SIG-M5 treated with dmso at 0.1 percent for 504 hours (cell line): ENCODE measurements around the gene RAB27B.
"Not testable (repeated sequence)": the region's sequence is repeated elsewhere in the genome, so short reads cannot be mapped to it uniquely, and the experiment has no call there.

Experiments
- DNase-seq: peaks from one replicate; lab custom pipeline; 2025; ENCODE audit not compliant: unreplicated experiment; lab: John Stamatoyannopoulos, UW

Gene RAB27B

DNA sequence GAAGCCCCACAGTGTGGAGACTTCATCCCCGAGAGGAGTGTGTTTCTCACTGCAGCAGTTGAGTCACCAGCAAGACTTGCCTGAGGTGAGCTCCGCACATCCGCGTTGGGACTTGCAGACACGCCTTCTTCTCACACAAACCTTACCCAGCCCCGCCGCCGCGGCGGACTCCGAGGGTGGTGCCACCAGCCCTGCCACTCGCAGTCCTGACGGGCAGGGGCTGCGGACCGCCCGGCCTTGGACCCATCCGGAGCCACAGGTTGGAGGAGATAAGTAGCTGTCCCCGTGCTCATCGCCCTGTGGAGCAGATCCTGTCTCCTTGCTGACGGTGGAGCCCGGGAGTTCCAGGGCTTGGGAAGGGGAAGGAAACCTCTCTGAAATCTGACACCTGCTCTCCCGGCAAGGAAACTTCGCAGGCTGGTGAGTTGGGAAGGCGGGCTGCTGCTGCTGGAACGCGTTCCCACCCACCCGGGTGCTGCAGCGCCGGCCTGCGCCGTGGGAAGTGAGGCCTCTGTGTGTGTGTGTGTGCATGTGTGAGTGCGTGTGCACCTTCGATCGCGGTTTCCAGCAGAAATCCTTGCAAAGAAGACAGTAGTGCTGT lies at the start of gene RAB27B:
TSS of gene RAB27B (plus strand) at position 197 of the 601 bp plus-strand sequence. CDS start 49,109 bp downstream, outside the sequence.
- DNase-seq = peak; percentile 22

DNA sequence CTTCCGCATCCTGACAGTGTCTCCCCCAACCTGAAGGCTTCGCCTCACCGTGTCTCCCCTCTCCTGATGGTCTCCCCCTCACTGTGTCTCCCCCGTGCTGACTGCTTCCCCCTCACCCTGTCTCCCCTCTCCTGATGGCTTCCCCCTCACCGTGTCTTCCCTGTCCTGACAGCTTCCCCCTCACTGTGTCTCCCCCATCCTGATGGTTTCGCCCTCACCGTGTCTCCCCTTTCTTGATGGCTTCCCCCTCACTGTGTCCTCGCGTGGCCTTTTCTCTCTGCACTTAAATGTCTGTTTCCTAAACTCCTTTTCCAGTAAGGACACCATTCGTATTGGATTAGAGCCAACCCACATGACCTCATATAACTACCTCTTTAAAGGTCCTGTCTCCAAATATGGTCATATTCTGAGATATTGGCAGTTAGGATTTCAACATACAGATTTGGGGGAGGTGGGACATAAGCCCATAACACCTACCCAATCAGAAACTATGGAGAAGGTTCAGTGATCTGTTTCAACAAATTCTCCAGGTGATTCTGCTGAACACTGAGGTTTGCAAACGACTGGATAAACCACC lies 47.9 kb upstream of the RAB27B start:
- no peak for DNase-seq

GRCh38 chr18:54780970-54781369 lies 47.3 kb upstream of the RAB27B start:
- DNase-seq = no peak

DNA sequence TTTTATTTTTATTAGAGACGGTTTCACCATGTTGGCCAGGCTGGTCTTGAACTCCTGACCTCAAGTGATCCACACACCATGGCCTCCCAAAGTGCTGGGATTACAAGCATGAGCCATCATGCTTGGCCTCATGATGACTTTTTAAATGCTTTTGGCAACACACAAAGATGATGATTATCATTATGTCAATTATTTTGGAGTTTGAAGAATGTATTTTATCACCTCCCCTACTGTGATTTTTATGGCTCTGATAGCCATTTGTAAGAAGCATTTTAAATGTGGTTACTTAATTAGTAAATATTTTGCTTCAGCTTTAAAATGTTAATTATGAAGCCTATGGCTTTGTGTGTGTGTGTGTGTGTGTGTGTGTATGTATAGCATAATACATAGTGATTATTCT lies 45.1 kb upstream of the RAB27B start:
- no peak for DNase-seq

DNA sequence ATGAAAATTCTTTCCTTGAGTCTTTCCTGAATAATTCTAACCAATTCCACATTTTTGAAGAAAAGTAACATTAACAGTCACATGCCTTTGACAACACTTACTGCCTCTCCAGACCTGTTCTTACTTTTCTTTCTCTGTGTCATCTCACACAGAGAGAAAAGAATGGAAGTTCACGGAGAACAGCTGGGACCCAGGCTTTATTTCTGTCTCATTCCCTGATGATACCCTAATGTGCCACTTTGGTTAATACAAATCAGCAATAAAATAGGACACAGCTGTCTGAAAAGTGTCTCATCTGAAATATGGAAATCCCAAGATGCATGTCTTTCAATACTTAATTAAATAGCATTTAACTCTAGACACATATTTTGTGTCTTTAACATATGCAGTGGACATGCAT lies 42.1 kb upstream of the RAB27B start:
- DNase-seq = no peak

DNA sequence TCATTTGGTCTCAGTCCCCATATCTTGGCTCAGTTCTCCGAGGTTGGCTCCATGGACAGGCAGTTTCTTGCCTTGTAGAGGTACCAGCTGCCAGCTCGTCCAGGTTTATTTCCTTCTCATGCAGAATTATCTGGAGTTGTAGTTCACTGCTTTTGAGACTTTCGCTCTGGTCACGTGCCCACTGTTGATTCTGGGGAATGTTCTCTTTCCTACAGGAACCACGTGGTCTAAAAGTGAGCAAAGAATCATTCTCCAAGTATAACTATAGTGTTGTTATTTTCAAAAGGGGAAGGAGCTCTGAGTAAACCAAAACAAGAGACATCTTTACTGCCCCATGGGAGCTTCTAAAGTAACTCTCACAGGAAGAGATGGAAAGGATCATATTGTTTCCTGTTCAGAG lies 41.2 kb upstream of the RAB27B start:
- no peak for DNase-seq

DNA sequence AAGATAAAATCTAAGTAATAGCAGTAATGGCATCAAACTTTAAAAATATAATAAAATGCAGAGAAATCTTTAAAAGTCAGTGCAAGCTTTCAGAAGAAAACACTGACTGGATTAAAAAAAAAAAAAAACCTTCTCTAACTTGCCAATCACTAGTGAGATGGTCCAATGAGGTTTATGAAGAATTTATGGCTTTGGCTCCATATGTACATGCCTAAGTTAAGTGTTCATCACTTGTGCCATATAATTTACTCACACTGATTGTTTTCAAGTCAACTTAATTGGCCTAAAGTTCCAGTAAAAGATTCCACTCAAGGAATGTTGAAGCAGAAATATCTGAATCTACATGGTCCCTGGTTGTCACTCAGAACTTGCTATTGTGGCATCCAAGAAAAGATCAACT lies 40.7 kb upstream of the RAB27B start:
- no peak for DNase-seq

GRCh38 chr18:54790109-54790508 lies 38.2 kb upstream of the RAB27B start:
- no peak for DNase-seq

DNA sequence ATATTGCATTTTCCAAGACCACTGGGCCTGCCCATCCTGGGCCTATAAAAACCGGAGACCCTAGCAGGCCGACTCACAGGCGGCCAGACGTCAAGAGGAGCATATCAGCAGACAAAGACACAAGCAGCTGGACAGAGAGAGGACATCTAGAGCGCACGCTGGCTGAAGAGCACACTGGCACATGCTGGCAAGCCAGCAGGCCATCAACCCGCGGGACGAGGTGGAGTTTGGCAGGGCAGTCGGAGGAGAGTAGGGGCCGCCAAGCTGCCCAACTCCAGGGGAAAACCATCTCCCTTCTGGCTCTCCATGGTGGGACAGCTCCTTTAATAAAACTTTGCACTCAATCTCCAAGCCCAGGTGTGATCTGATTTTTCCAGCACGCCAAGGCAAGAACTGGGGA lies 36.6 kb upstream of the RAB27B start:
- DNase-seq = no peak

- DNase-seq = no peak
Observed at GRCh38 chr18:54792079-54792478, 36.2 kb upstream of the RAB27B start.

GRCh38 chr18:54794823-54795222 lies 33.5 kb upstream of the RAB27B start:
- DNase-seq = no peak

DNA sequence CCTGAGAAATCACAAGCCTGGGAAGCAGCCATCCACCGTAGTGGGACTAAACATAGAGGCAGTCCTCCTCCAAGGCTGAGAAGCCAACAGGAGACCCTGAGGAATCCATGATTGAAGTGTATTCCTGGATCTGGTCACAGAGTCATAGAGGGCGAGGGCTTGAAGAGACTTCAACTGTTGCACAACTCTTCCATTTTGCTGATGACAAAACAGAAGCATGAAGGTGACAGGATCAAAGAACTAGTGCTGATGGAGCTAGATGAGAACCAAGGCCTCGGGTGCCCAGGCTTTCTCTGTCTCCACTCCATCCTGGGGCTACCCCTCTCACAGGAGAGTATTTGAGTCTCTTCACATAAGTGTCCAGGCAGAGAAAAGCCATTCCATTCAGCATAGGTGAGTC lies 30.1 kb upstream of the RAB27B start:
- no peak for DNase-seq

DNA sequence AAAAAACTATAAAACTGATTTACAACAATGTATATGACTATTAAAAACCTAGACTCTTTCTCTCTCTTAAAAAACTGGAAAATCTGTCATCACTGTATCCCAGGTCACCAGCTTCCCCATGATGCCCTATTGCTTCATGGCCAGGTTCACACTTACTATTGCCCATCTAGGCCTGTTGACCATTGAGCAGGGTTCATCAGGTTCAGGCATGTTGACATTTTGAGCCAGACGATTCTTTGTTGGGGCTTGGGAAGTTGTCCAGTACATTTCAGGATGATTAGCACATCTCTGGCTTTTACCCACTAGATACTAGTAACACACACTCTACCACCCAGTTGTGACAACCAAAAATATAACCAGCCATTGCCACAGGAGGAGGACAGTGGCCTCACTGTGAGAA lies 26.9 kb upstream of the RAB27B start:
- no peak for DNase-seq

DNA sequence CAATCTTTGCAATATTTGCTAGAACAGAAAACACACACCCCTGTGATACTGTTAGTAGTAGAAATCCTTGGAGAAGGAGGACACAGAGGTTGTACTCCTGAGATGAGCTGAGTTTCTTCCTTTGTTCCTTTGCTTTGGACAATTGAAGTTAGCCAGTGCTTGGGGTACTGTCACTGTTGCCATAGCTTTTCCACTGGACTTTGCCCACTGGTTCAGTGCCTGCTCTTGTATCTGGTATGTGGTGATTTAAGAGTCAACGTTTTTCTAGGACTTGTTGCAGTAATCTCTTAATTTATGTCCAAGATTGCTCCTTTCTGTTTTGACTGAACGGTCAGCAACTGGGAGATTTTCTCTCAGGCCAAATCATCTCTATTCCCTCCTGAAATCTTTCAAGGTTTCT lies 26.1 kb upstream of the RAB27B start:
- no peak for DNase-seq

DNA sequence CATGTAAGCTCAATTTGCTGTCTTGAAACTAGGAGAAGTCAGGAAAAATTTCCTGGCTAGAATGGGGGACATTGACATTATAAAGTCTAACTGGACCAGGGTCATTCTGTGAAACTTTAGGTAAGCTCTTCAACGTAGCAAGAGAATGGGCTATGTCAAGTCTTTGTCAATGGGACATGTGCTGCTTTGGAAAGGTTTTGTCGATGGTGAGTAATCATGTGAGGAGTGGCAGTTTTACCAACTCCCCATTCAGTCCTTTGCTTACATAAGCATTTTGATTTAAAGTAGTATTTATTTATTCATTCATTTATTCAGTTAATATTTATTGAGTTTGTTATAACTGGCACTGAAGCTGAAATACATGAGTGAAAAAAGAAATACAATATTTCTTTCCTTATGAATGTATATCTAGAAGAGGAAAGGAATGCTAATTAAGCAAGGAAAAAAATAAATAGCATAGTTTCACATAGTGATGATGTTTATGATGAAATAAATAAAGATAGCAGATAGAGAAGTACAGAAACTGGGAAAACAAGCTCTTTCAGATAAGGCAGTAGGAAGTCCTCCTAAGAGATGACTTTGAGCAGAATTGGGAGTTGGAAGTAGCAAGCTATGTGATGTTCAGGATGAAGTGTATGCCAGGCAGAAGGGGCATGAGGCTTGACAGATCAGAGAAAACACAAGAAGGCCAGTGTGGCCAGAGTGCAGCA lies 25.4 kb upstream of the RAB27B start:
- DNase-seq = no peak

DNA sequence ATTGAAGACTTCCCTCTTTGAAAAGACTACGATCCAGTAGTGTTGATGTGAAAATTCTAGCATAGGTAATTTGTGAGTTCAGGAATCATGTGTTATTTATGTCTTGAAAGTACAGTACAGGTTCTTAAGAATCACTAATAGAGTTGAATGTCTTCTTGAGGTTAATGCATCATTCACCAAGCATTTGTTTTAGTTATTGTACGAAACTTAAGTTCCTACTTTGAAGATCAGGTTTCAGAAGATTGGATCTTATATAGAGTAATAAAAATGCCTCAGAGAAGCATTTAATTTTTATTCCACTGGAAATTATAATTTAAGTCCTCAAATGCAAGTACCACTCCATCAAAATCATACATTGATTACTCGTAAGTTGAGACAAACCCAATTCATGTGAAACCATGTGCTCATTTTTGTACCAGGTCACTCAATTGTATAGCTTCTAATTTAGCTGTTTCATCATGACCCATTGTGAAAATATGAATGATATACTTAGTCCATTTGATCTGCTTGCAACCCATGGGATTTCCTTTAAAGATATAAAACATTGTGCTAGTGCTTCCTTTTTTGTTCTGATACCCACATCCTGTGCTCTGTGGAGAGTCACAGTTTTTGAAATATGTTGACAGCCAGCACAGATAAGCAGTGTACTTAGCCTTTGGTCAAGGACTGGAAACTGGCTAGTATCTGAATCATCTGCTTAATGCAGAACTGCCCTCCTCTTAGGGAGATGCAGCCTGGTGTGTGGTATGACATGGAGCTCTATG lies 22.5 kb upstream of the RAB27B start:
- DNase-seq = no peak

- DNase-seq = no peak
Observed at GRCh38 chr18:54806526-54806925, 21.8 kb upstream of the RAB27B start.

- DNase-seq = no peak
Observed at GRCh38 chr18:54807303-54807702, 21.0 kb upstream of the RAB27B start.

DNA sequence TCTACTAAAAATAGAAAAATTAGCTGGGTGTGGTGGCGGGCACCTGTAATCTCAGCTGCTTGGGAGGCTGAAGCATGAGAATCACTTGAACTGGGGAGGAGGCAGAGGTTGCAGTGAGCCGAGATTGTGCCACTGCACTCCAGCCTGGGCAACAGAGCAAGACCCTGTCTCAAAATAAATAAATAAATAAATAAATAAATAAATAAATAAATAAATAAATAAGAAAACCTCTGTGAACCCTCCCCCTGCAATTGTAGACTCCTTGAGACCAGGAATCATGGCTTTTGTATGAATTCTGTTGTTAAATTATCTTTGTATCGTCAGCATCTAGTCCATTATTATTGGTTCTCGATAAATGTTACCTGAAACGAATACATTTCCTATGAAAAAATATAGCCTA lies 17.6 kb upstream of the RAB27B start:
- not testable (repeated sequence) for DNase-seq

GRCh38 chr18:54812885-54813284 lies 15.4 kb upstream of the RAB27B start:
- no peak for DNase-seq

- DNase-seq = no peak
Observed at GRCh38 chr18:54813305-54813704, 15.0 kb upstream of the RAB27B start.
